Calu3 (cell line): ENCODE measurements around the gene RSF1. TPM values are rescaled to one million over a fixed set of nuclear protein-coding genes. Genes with fewer than 3 reads are reported as not detected.

ENCODE experiments used
- BruUV-seq: library from RNA; stranded (reverse); fragments of 400-500 nt; replicated peaks from 2 replicates; lab custom pipeline; 2021; lab: Mats Ljungman, UMichigan
- CTCF ChIA-PET: fragments of 300-600 bp; sonication (Branson Sonifier 250); formaldehyde crosslinking; loops from one replicate; lab custom pipeline; 2022; ENCODE audit warnings: antibody characterized with exemption; lab: Charles Lee
- DNase-seq: peaks from one replicate; pipeline ENCODE4 v3.0.0; 2022
- H3K27ac Mint-ChIP-seq: one replicate; pipeline ENCODE4 v1.8.0; 2022; ENCODE audit warnings: mixed read lengths; ENCODE audit not compliant: unreplicated experiment
- H3K27me3 Mint-ChIP-seq: one replicate; pipeline ENCODE4 v1.8.0; 2022; ENCODE audit warnings: mixed read lengths; ENCODE audit not compliant: unreplicated experiment
- H3K36me3 Mint-ChIP-seq: one replicate; pipeline ENCODE4 v1.8.0; 2022; ENCODE audit warnings: mild to moderate bottlenecking, moderate library complexity, mixed read lengths; ENCODE audit not compliant: insufficient read depth, unreplicated experiment
- H3K4me1 Mint-ChIP-seq: one replicate; pipeline ENCODE4 v1.8.0; 2022; ENCODE audit warnings: mild to moderate bottlenecking, low read depth, mixed read lengths; ENCODE audit not compliant: unreplicated experiment
- H3K4me3 Mint-ChIP-seq: one replicate; pipeline ENCODE4 v1.8.0; 2022; ENCODE audit warnings: mild to moderate bottlenecking, low read depth, moderate library complexity, mixed read lengths; ENCODE audit not compliant: unreplicated experiment
- H3K9me3 Mint-ChIP-seq: one replicate; pipeline ENCODE4 v1.8.0; 2022; ENCODE audit warnings: low read depth, mixed read lengths; ENCODE audit not compliant: unreplicated experiment
- intact Hi-C: fragments of 100-400 bp; cut with micrococcal nuclease; formaldehyde crosslinking; loops from one replicate; pipeline ENCODE4 v1.10.0; 2022; ENCODE audit not compliant: unreplicated experiment
- total RNA-seq: library from RNA; stranded (reverse); gene quantifications from 2 replicates; pipeline ENCODE4 v1.2.3, GENCODE V29; 2022
- TF ChIP-seq, protein P1 (sequence below): fragments of 200-600 bp; IDR thresholded peaks from one replicate; pipeline ENCODE4 v1.8.0; 2022; ENCODE audit warnings: antibody characterized with exemption; ENCODE audit not compliant: unreplicated experiment

RSF1 gene
- total RNA-seq, 1 experiment from 2014 or later: 68.5 TPM

DNA sequence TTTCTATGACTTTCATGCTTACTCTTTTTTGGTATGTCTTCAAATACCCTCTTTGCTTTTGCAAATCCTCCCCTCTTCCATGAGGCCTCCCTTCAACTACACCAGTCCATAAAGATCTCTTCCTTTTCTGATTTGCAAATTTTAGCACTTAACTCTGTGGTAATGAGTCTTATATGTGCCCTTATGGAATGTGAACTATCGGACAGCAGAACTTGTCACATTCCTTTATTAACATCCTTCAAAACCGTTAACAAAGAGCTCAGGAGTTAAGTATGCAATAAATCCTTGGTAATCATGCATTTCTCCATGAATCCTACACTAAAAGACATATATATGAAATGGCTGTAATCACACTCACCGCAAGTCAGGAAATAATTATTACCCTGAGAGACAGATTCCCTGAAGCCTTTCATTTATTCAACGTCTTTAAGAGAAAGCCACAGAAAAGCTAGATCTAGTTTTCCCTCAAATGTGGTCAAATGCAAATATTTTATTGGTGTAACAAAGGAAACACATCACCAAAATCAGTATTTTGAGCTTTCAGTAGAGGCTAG, 190.3 kb downstream of the RSF1 start:
- Mint-ChIP-seq H3K36me3 (peaks cover 15% of the 10 kb centered on the region), H3K4me3 (no peak overlapping the region), H3K4me1 (peaks cover 4% of the 10 kb centered on the region), H3K27ac (no peak overlapping the region), H3K27me3 (no peaks in the 10 kb centered on the region), H3K9me3 (no peaks in the 10 kb centered on the region)
- TF ChIP-seq, protein P1, sequence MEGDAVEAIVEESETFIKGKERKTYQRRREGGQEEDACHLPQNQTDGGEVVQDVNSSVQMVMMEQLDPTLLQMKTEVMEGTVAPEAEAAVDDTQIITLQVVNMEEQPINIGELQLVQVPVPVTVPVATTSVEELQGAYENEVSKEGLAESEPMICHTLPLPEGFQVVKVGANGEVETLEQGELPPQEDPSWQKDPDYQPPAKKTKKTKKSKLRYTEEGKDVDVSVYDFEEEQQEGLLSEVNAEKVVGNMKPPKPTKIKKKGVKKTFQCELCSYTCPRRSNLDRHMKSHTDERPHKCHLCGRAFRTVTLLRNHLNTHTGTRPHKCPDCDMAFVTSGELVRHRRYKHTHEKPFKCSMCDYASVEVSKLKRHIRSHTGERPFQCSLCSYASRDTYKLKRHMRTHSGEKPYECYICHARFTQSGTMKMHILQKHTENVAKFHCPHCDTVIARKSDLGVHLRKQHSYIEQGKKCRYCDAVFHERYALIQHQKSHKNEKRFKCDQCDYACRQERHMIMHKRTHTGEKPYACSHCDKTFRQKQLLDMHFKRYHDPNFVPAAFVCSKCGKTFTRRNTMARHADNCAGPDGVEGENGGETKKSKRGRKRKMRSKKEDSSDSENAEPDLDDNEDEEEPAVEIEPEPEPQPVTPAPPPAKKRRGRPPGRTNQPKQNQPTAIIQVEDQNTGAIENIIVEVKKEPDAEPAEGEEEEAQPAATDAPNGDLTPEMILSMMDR: no peak
- intact Hi-C loops: no loop called here
- BruUV-seq: no TSS peak
- no peak for DNase-seq
- CTCF ChIA-PET: no interaction called here

DNA sequence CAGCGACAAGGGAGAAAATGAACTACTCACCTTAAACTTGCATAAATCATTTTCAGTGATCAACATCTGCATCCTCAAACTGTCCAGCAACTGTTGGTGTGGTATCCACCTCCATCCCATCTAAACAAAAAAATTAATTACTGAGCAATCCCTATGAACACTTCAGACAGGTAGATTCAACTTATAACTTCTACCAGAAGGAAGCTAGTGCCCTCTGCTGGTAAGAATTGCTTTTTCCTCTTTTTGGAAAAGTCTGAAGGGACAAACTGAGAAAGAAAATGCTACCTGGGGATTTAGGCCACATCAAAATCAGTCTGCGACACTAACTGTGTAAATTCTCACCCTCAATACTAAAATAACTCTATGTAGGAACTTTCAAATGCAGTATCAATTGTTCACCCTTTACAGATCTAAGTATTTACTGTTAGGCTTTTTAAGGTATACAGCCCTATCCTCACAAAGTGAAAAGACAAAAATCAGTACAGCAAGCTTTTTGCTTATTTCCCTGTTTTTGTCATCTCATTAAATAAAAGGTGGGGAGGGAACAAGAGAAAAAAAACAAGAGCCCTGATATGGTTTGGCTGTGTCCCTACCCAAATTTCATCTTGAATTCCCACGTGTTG, 200.8 kb downstream of the RSF1 start:
- H3K27ac Mint-ChIP-seq: no peak overlapping the region
- H3K9me3 Mint-ChIP-seq: no peaks in the 10 kb centered on the region
- intact Hi-C loops: loop anchor here (1.0 kb wide), 1 partner anchor 71 kb away; no protein-coding TSS in a partner anchor
- TF ChIP-seq, protein P1: peak; percentile 37
- no TSS peak for BruUV-seq
- H3K4me3 Mint-ChIP-seq: no peak overlapping the region
- H3K36me3 Mint-ChIP-seq: peaks cover 40% of the 10 kb centered on the region
- peak; percentile 59 for DNase-seq
- CTCF ChIA-PET: interaction anchor here (0.5 to 1.4 kb wide), 6 partner anchors 17 to 485 kb away, joined by 3 to 7 read pairs (median 4); partner anchors contain the start of gene AQP11
- no peaks in the 10 kb centered on the region for H3K27me3 Mint-ChIP-seq
- no peaks in the 10 kb centered on the region for H3K4me1 Mint-ChIP-seq

DNA sequence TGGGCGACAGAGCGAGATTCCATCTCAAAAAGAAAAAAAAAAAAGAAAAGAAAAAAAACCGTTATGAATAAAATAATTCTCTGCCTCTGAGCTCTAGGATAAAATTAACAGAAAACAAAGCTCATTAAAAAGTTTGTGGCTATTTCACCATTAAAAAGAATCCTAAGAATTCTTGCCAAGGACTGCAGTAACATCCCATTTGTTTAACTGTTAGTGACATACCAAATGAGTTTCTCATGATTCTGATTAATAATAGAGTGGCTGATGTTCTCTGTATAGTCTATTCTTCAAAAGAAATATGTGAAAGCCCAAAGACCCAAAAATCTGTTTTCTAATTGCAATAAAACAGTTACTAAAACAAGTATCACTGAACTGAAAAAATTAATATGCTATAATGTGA, 202.6 kb downstream of the RSF1 start:
- Mint-ChIP-seq H3K27me3 (no peaks in the 10 kb centered on the region), H3K36me3 (peaks cover 38% of the 10 kb centered on the region), H3K9me3 (no peaks in the 10 kb centered on the region), H3K4me3 (no peak overlapping the region), H3K27ac (no peak overlapping the region), H3K4me1 (no peaks in the 10 kb centered on the region)
- no peak for DNase-seq
- intact Hi-C loops: no loop called here
- TF ChIP-seq, protein P1: no peak
- CTCF ChIA-PET: no interaction called here
- no TSS peak for BruUV-seq

DNA sequence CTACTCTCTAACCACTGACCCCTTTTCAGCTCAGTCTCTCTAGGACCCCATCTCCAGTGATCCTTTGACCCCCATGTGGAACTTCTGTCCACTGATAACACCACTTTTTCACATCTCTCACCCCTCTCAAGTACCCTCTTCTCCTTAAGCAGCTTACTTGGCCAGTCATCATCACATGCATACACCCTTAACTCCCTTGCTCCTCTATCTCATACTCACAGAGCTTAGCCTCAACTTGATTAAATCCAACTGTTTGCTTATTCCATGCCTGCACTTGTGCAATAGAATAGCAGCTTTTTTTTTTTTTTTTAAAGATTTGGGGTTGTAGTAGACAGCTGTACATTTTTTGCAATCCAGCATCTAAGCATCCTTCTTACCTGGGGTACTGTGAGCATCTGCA, 208.6 kb downstream of the RSF1 start:
- intact Hi-C loops: no loop called here
- no peaks in the 10 kb centered on the region for H3K27me3 Mint-ChIP-seq
- CTCF ChIA-PET: interaction anchor here (0.5 kb wide), 1 partner anchor 604 kb away, joined by 3 read pairs; no protein-coding TSS in a partner anchor
- BruUV-seq: no TSS peak
- no peaks in the 10 kb centered on the region for H3K4me1 Mint-ChIP-seq
- DNase-seq: no peak
- no peak overlapping the region for H3K27ac Mint-ChIP-seq
- TF ChIP-seq, protein P1: no peak
- no peak overlapping the region for H3K4me3 Mint-ChIP-seq
- peaks cover 22% of the 10 kb centered on the region for H3K36me3 Mint-ChIP-seq
- H3K9me3 Mint-ChIP-seq: no peaks in the 10 kb centered on the region

Other genes with a start within 250 kb of the RSF1 start
- gene AQP11, start 230.8 kb downstream of the RSF1 start, total RNA-seq: 1.2 and 1.4 TPM in 2 replicates
- gene CLNS1A, start 182.9 kb downstream of the RSF1 start, total RNA-seq: 91.8 and 99.6 TPM in 2 replicates
- 11.7 and 12.9 TPM in 2 replicates for gene AAMDC, start 422 bp upstream of the RSF1 start, total RNA-seq
- 35.4 and 43.9 TPM in 2 replicates for gene INTS4, start 173.9 kb upstream of the RSF1 start, total RNA-seq
- 13.2 and 17.6 TPM in 2 replicates for gene KCTD14, start 202.6 kb upstream of the RSF1 start, total RNA-seq
- gene THRSP, start 243.1 kb upstream of the RSF1 start, total RNA-seq: not detected in 2 replicates